GM12891 (cell line): ENCODE results near the gene G0S2.
A peak's percentile ranks its signal among the peaks of the same experiment; 100 is the strongest.

Experiments used
- DNase-seq: peaks from one replicate; pipeline ENCODE4 v3.0.0; 2011; ENCODE audit warnings: low spot score; ENCODE audit not compliant: insufficient read length
- FAIRE-seq: peaks from 2 replicates; lab custom pipeline; 2011; peaks lifted over from hg19 to GRCh38; lab: Jason Lieb, UNC
- PAX5 ChIP-seq: IDR thresholded peaks from 2 replicates; pipeline ENCODE4 v1.6.1; 2011; ENCODE audit warnings: low read length, moderate library complexity, mild to moderate bottlenecking; ENCODE audit not compliant: insufficient read depth, severe bottlenecking
- POLR2A ChIP-seq: IDR thresholded peaks from 2 replicates; pipeline ENCODE4 v1.6.1; 2011; ENCODE audit warnings: low read depth, low read length, control low read depth
- POLR2AphosphoS5 ChIP-seq: IDR thresholded peaks from 2 replicates; pipeline ENCODE4 v1.6.1; 2011; ENCODE audit warnings: low read depth, low read length, control low read depth
- POU2F2 ChIP-seq: IDR thresholded peaks from 2 replicates; pipeline ENCODE4 v1.6.1; 2011; ENCODE audit warnings: low read depth, mild to moderate bottlenecking, control low read depth, low read length, moderate library complexity
- SPI1 ChIP-seq: IDR thresholded peaks from 2 replicates; pipeline ENCODE4 v1.6.1; 2011; ENCODE audit warnings: low read depth, low read length, control low read depth
- TAF1 ChIP-seq: IDR thresholded peaks from 2 replicates; pipeline ENCODE4 v1.6.1; 2011; ENCODE audit warnings: low read depth, low read length, control low read depth

G0S2 gene

DNA sequence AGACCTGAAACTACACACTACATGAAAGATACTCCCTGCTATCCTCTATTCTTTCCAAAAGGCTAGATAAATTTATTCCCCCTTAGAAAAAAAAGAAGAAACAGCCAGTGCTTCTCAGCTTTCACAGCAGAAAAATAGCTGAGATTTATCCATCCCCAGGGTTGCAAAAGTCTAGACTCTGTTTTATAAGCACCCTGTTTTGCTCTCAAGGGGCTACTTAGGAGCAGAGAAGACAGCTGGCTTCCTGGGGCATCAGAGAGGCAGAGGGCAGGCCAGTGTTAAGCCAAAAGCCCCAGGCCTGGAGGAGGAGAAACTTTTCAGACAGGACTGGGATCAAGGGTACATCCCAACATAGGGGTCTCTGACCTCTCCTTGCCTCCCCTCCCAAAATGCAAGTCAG, 26.9 kb upstream of the G0S2 start:
- no peak for FAIRE-seq
- no peak for TF ChIP-seq POLR2AphosphoS5
- no peak for DNase-seq

DNA sequence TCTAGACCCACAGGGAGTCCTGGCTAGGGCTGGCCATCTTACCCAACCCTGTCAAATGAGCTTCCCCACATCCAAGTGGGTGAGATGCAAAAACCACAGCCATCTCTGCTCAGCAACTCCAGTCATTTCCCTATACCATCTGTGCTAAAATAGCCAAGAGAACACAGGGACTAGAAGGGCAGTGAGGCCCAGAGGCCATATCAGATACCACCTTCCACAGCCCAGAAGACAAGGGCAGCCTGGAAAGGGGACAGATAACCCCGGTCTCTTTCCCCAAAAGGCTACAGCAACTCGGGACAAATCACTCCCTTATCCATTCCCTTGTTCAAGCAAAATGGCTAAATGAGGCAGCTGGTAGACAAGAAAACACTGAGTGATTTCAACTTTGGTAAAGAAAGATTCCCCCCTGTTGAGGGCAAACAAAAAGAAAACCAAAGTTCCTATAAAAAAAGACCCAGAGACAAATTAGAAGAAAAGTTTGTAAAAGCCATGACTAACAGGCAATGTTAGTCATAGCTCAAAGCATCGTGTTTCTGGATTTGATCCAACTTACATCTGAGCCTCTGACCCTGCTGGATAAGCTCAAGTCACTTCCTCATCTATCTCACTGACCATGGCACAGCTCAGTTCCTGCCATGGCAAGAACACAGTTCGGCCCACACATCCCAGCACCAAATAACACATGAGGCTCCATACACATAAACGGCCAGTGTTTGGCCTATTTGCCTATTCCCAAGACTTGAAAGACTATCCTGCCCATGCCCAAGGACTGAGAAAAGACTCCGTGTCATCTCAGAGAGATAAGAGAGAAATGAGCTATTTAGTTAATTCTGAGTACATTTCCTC, 26.1 kb upstream of the G0S2 start:
- peak; percentile 48 for FAIRE-seq
- DNase-seq, result no peak
- TF ChIP-seq POLR2A (no peak), POLR2AphosphoS5 (no peak), SPI1 (peak; percentile 44), TAF1 (no peak)

DNA sequence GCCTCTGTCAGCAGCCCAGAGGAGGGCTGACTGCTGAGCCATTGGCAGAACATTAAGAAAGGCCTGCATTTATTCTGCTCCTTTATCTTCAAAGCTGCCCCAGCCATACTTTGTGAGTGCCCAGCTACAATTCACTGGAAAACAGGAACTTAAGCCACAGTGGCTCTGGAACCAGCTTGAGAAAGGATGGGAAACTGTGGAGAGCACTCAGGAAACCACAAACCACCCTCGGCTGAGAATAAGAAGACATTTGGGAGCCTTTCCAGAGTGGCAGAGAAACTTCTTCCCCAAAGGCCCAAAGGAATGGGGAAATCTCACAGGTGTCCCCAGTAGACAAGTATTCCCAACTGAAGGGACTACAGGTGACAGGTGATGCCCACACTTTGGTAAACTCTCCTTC, 24.8 kb upstream of the G0S2 start:
- no peak for TF ChIP-seq TAF1
- no peak for TF ChIP-seq PAX5
- TF ChIP-seq POLR2AphosphoS5, result no peak
- TF ChIP-seq POU2F2, result no peak
- no peak for TF ChIP-seq POLR2A
- no peak for TF ChIP-seq SPI1
- DNase-seq, result no peak
- FAIRE-seq, result no peak

GRCh38 chr1:209651138-209651587, 24.0 kb upstream of the G0S2 start:
- FAIRE-seq (peak; percentile 59), DNase-seq (no peak)
- TF ChIP-seq SPI1, result no peak
- TF ChIP-seq TAF1, result no peak
- no peak for TF ChIP-seq PAX5
- no peak for TF ChIP-seq POLR2AphosphoS5

- TF ChIP-seq SPI1 (peak; percentile 64), POU2F2 (no peak), POLR2AphosphoS5 (no peak)
- no peak for FAIRE-seq
- no peak for DNase-seq
These were observed 23.0 kb upstream of the G0S2 start, which contains the start of gene LAMB3 for GRCh38 chr1:209652121-209652735. Gene LAMB3 (minus strand): TSS chr1:209652425. CDS start chr1:209650944, 1,481 bp downstream.

DNA sequence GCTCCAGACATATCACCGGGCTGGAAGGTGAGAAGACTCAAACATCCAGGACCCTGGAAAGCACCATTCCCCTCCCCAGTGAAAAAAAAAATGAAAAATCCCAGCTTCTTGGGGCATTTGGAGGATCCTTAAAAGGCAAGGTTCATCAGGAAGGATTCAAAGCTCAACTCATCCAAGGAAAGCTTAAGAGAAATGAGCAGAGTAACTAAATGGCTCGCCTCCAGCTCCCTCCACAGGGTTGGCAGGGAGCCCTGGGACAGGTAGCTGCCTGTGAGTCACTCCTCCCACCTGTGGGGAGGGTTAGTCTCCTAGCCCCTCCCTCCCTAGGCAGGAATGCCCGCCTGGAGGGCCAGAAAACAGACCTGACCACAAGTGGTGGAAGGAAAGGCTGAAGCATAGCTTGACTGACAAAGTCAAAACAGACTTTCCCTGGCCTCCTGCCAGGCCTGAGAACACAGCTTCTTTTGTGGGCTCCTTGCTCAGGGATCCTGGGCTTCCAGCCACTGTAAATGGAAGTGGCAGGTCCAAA, 22.3 kb upstream of the G0S2 start:
- DNase-seq (no peak), FAIRE-seq (peak; percentile 47)
- no peak for TF ChIP-seq SPI1
- TF ChIP-seq PAX5, result no peak
- no peak for TF ChIP-seq TAF1
- TF ChIP-seq POU2F2, result no peak
- no peak for TF ChIP-seq POLR2A
- TF ChIP-seq POLR2AphosphoS5, result no peak

- FAIRE-seq, result no peak
- DNase-seq, result no peak
- no peak for TF ChIP-seq POLR2AphosphoS5
- TF ChIP-seq SPI1, result no peak
- TF ChIP-seq POU2F2, result no peak
These were observed 21.3 kb upstream of the G0S2 start for GRCh38 chr1:209653915-209654351.

DNA sequence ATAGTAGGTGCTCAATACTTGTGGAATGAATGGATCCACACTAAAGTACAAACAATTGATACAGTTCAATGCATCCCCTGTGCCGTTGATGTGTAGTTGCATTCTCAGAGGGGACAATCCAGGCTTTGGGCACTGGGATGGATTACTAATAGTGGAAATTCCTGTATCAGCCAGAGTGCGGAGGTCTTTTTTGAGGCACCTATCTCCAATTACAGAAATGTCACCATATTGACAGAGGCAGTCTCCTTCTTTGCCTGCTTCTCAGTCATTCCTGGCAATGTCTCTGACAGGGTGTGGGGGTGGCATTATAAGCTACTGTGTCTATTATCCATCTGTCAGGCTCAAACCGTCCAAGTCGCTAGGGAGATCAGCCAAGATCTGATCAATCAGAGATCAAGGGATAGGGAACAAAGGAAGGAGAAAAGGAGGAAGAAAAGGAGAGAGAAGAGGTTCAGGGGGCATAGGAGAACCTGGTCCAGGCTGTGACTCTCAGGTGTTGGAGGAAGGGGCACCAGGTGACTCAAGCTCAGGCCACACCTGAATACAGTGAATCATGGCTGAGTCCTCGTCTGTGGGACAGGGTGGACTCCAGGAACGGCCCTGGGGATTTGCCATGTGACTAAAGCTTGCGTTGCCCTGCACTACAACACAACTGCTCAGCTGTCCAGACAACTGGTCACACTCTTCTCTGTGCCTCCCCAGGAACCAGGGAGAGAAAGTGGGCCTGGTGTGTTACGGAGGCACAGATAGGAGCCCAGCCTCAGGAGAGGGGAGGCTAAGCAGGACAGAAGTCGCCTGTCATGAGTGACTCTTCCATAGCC, 19.6 kb upstream of the G0S2 start:
- FAIRE-seq (no peak), DNase-seq (no peak)
- TF ChIP-seq POLR2AphosphoS5 (no peak), TAF1 (no peak), SPI1 (no peak), PAX5 (no peak), POU2F2 (no peak), POLR2A (no peak)

DNA sequence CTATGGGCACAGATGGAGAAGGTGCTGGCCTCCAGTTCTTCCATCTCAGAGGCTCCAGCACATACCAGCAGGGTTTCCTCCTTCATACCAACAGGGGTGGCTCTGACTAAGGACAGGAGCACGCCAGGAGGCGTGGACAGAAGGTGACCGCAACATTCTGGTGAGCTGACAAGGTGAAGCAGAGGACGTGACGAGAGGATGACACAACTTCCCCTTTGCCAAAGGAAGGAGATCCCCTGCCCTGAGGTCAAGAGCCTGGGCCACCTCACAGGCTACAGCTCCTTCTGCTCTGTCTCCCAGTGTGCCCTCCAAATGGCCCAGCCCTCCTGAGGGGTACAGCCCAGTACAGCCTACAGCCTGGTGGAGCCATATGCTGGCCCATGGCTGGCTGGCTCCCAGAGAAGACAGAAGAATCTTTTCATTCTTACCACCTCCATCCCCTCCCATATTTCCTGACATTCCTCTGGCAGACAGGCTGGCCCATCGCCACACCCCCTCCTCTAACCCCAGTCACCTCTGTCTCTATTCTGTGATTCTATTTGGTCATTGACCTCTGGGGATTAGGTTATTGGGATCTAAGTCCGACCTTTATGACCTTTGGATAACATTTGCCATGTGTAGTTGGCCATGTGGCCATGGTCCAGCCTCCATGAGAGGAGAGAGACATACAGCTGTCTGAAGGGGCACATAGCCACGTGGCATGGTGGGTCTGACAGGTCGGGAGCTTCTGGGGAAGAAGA, 17.9 kb upstream of the G0S2 start:
- DNase-seq, result no peak
- no peak for FAIRE-seq

More for the DNA sequence above, 17.9 kb upstream of the G0S2 start:
- TF ChIP-seq POU2F2, result no peak
- TF ChIP-seq POLR2AphosphoS5, result no peak
- TF ChIP-seq SPI1, result no peak
- TF ChIP-seq PAX5, result no peak
- TF ChIP-seq POLR2A, result no peak
- TF ChIP-seq TAF1, result no peak
